Stimulated activated naive CD8-positive, alpha-beta T cell treated with anti-CD3 and anti-CD28 coated beads, Interleukin-15, amount 100 ng/mL, for 72 hours (primary cell): ENCODE results near the gene TBC1D9.

Experiments
- ATAC-seq: fragments of 150-1000 bp; cut with Tn5 transposase; 2 replicates; pipeline ENCODE4 v1.10.0; 2021; ENCODE audit warnings: mild to moderate bottlenecking, moderate library complexity
- DNase-seq, 2 donors: peaks; one replicate each; pipeline ENCODE4 v3.0.0; 2021 to 2022
- H3K27ac Mint-ChIP-seq, 2 donors: one replicate each; pipeline ENCODE4 v1.8.0; 2022; ENCODE audit warnings: mild to moderate bottlenecking in 2 of 2, mixed read lengths in 2 of 2, moderate library complexity in 2 of 2
- H3K27me3 Mint-ChIP-seq: one replicate; pipeline ENCODE4 v1.8.0; 2022; ENCODE audit warnings: mixed read lengths
- H3K4me1 Mint-ChIP-seq: one replicate; pipeline ENCODE4 v1.8.0; 2022; ENCODE audit warnings: mild to moderate bottlenecking, mixed read lengths
- H3K4me3 Mint-ChIP-seq, 2 donors: one replicate each; pipeline ENCODE4 v1.8.0; 2022; ENCODE audit warnings: mild to moderate bottlenecking in 2 of 2, mixed read lengths in 2 of 2, moderate library complexity in 1 of 2
- H3K9me3 Mint-ChIP-seq, 2 donors: one replicate each; pipeline ENCODE4 v1.8.0; 2022; ENCODE audit warnings: mixed read lengths in 2 of 2

Gene TBC1D9

GRCh38 chr4:140612357-140612756 is 143.8 kb downstream of the TBC1D9 start:
- H3K27ac Mint-ChIP-seq = no peak overlapping the region
- DNase-seq (no peak), ATAC-seq (no peak)
- no peak overlapping the region for H3K4me3 Mint-ChIP-seq
- H3K4me1 Mint-ChIP-seq = no peaks in the 10 kb centered on the region
- no peaks in the 10 kb centered on the region for H3K9me3 Mint-ChIP-seq
- peaks cover 5% of the 10 kb centered on the region for H3K27me3 Mint-ChIP-seq

- H3K9me3 Mint-ChIP-seq = no peaks in the 10 kb centered on the region
- H3K4me1 Mint-ChIP-seq = no peaks in the 10 kb centered on the region
- H3K4me3 Mint-ChIP-seq = no peak overlapping the region
- H3K27ac Mint-ChIP-seq = no peak overlapping the region
- peaks cover 10% of the 10 kb centered on the region for H3K27me3 Mint-ChIP-seq
- DNase-seq (no peak), ATAC-seq (no peak)
These were observed 144.3 kb downstream of the TBC1D9 start for GRCh38 chr4:140611854-140612253.

- no peaks in the 10 kb centered on the region for H3K4me1 Mint-ChIP-seq
- ATAC-seq = peak; percentile 75
- H3K9me3 Mint-ChIP-seq = no peaks in the 10 kb centered on the region
- DNase-seq = no peak
- no peak overlapping the region for H3K4me3 Mint-ChIP-seq
- no peak overlapping the region for H3K27ac Mint-ChIP-seq
- H3K27me3 Mint-ChIP-seq = peaks cover 15% of the 10 kb centered on the region
These were observed 146.4 kb downstream of the TBC1D9 start for GRCh38 chr4:140609548-140610425.

GRCh38 chr4:140607852-140608251 is 148.3 kb downstream of the TBC1D9 start:
- Mint-ChIP-seq H3K27ac (peak overlapping the region in 1 of 2 donors; percentile 68), H3K4me3 (no peak overlapping the region), H3K27me3 (peaks cover 22% of the 10 kb centered on the region), H3K9me3 (no peaks in the 10 kb centered on the region), H3K4me1 (no peaks in the 10 kb centered on the region)
- DNase-seq (no peak), ATAC-seq (no peak)

- H3K4me1 Mint-ChIP-seq = no peaks in the 10 kb centered on the region
- no peak overlapping the region for H3K27ac Mint-ChIP-seq
- DNase-seq = no peak
- no peaks in the 10 kb centered on the region for H3K9me3 Mint-ChIP-seq
- peaks cover 22% of the 10 kb centered on the region for H3K27me3 Mint-ChIP-seq
- no peak overlapping the region for H3K4me3 Mint-ChIP-seq
- no peak for ATAC-seq
These were observed 151.6 kb downstream of the TBC1D9 start for GRCh38 chr4:140604544-140604943.

GRCh38 chr4:140603286-140603685 is 152.9 kb downstream of the TBC1D9 start:
- H3K9me3 Mint-ChIP-seq = no peaks in the 10 kb centered on the region
- H3K4me1 Mint-ChIP-seq = no peaks in the 10 kb centered on the region
- peaks cover 22% of the 10 kb centered on the region for H3K27me3 Mint-ChIP-seq
- no peak overlapping the region for H3K4me3 Mint-ChIP-seq
- ATAC-seq (no peak), DNase-seq (no peak)
- H3K27ac Mint-ChIP-seq = no peak overlapping the region

- ATAC-seq = no peak
- no peak for DNase-seq
- Mint-ChIP-seq H3K27ac (no peak overlapping the region), H3K9me3 (no peaks in the 10 kb centered on the region), H3K4me1 (no peaks in the 10 kb centered on the region), H3K4me3 (no peak overlapping the region), H3K27me3 (peaks cover 21% of the 10 kb centered on the region)
These were observed 153.5 kb downstream of the TBC1D9 start for GRCh38 chr4:140602714-140603113.

GRCh38 chr4:140600408-140600807 is 155.8 kb downstream of the TBC1D9 start:
- no peak overlapping the region for H3K4me3 Mint-ChIP-seq
- no peak for ATAC-seq
- peaks cover 13% of the 10 kb centered on the region for H3K27me3 Mint-ChIP-seq
- H3K4me1 Mint-ChIP-seq = no peaks in the 10 kb centered on the region
- no peaks in the 10 kb centered on the region for H3K9me3 Mint-ChIP-seq
- no peak overlapping the region for H3K27ac Mint-ChIP-seq
- no peak for DNase-seq

GRCh38 chr4:140595065-140595464 is 161.1 kb downstream of the TBC1D9 start:
- ATAC-seq = peak; percentile 46
- H3K27me3 Mint-ChIP-seq = peaks cover 34% of the 10 kb centered on the region
- H3K4me1 Mint-ChIP-seq = peaks cover 4% of the 10 kb centered on the region
- H3K9me3 Mint-ChIP-seq = peaks cover 0 to 18% of the 10 kb centered on the region in 2 donors
- DNase-seq = no peak
- no peak overlapping the region for H3K4me3 Mint-ChIP-seq
- no peak overlapping the region for H3K27ac Mint-ChIP-seq

GRCh38 chr4:140584439-140584838 is 171.7 kb downstream of the TBC1D9 start:
- ATAC-seq (no peak), DNase-seq (no peak)
- Mint-ChIP-seq H3K4me1 (peaks cover under 1% of the 10 kb centered on the region), H3K27ac (no peak overlapping the region), H3K4me3 (no peak overlapping the region), H3K9me3 (no peaks in the 10 kb centered on the region), H3K27me3 (peaks cover 11% of the 10 kb centered on the region)

GRCh38 chr4:140581078-140581477 is 175.1 kb downstream of the TBC1D9 start:
- H3K27ac Mint-ChIP-seq = no peak overlapping the region
- H3K4me1 Mint-ChIP-seq = peaks cover 4% of the 10 kb centered on the region
- peaks cover 36% of the 10 kb centered on the region for H3K27me3 Mint-ChIP-seq
- no peak overlapping the region for H3K4me3 Mint-ChIP-seq
- ATAC-seq (no peak), DNase-seq (no peak)
- H3K9me3 Mint-ChIP-seq = no peaks in the 10 kb centered on the region

GRCh38 chr4:140579278-140579677 is 176.9 kb downstream of the TBC1D9 start:
- no peaks in the 10 kb centered on the region for H3K9me3 Mint-ChIP-seq
- DNase-seq (no peak), ATAC-seq (no peak)
- peak overlapping the region in 1 of 2 donors; percentile 12 for H3K4me3 Mint-ChIP-seq
- H3K27ac Mint-ChIP-seq = no peak overlapping the region
- peaks cover 4% of the 10 kb centered on the region for H3K4me1 Mint-ChIP-seq
- H3K27me3 Mint-ChIP-seq = peaks cover 44% of the 10 kb centered on the region

GRCh38 chr4:140575489-140575888 is 180.7 kb downstream of the TBC1D9 start:
- Mint-ChIP-seq H3K9me3 (peaks cover 12 to 20% of the 10 kb centered on the region in 2 donors), H3K4me3 (no peak overlapping the region), H3K27me3 (peaks cover 44% of the 10 kb centered on the region), H3K27ac (no peak overlapping the region), H3K4me1 (peaks cover 4% of the 10 kb centered on the region)
- DNase-seq (no peak), ATAC-seq (no peak)

- H3K27me3 Mint-ChIP-seq = peaks cover 12% of the 10 kb centered on the region
- H3K9me3 Mint-ChIP-seq = peaks cover 13 to 22% of the 10 kb centered on the region in 2 donors
- peaks cover 22% of the 10 kb centered on the region for H3K4me1 Mint-ChIP-seq
- H3K4me3 Mint-ChIP-seq = no peak overlapping the region
- ATAC-seq (no peak), DNase-seq (no peak)
- H3K27ac Mint-ChIP-seq = no peak overlapping the region
These were observed 184.6 kb downstream of the TBC1D9 start for GRCh38 chr4:140571620-140572019.
